GM18505 (cell line): ENCODE results near the gene TSPEAR.

Experiments
- ATAC-seq: cut with Tn5 transposase; IDR thresholded peaks from one replicate; pipeline ENCODE4 v1.9.1; 2021; ENCODE audit not compliant: unreplicated experiment
- POLR2A ChIP-seq: IDR thresholded peaks from 4 replicates; pipeline ENCODE4 v1.6.1; 2011; ENCODE audit warnings: borderline replicate concordance; ENCODE audit not compliant: insufficient read depth, insufficient read length; ENCODE audit errors: extremely low read depth

TSPEAR gene

DNA sequence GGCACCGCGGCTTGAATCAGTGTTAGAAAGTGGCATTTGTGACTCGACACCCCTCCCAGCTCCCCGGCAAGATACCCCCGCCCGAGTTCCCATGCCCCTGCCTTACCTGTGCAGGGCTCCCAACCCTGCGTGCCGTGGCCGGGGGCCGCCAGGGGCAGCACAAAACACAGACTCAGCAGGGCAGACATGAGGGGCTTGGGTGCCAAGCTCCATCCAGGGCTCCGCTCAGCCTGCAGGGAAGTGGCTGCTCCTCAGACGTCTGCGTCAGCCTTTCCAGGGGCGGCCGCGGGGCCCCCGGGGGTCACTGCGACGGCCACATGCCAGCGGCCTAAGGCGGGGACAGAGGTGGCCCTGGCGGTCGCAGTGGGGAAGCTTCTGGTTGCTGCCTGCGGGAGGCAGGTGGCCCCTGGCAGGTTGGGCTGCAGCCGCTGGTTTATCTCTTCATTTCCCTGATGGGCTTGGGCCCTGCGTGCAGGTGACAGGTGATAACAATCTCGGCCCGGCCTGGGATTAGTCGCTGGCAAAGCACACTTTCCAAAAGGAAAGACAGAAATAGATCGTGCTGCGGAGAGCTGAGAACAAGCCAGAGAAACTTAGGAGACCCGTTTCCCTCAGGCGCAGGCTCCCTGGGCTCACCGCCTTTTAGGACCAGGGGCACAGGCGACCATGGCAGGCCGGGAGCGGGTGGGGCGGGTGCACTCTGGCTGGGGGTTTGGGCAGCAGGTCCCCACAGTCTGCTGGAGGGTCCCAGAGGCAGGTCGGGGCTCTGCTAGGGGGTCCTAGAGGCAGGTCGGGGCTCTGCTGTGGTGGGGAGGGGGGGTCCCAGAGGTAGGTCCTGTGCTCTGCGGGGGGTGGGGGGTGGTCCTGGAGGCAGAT is at the start of gene TSPEAR:
Gene TSPEAR (minus strand): TSS at position 246 of the 876 bp plus-strand sequence. CDS start 58 bp downstream, at position 188.
- no peak for ATAC-seq
- TF ChIP-seq POLR2A = no peak

DNA sequence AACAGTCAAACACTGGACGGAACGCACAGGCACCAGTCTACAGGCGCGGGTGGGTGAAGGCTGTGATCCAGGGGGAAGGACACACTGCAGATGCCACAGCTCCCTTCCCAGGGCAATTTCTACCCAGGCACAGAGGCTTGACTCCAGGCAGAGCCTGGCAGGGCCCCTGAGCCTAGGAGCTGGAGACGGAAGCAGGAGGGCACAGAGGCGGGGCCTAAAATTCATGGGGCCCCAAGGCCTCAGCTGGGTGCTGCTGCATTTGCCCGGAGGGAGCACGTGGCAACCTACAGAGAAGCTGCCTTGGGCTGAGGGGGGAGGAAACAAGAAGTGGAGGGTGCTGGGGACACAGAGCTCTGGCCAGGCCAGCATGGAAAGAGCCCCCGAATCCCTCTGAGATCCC is 49.0 kb upstream of the TSPEAR start:
- no peak for TF ChIP-seq POLR2A
- no peak for ATAC-seq

DNA sequence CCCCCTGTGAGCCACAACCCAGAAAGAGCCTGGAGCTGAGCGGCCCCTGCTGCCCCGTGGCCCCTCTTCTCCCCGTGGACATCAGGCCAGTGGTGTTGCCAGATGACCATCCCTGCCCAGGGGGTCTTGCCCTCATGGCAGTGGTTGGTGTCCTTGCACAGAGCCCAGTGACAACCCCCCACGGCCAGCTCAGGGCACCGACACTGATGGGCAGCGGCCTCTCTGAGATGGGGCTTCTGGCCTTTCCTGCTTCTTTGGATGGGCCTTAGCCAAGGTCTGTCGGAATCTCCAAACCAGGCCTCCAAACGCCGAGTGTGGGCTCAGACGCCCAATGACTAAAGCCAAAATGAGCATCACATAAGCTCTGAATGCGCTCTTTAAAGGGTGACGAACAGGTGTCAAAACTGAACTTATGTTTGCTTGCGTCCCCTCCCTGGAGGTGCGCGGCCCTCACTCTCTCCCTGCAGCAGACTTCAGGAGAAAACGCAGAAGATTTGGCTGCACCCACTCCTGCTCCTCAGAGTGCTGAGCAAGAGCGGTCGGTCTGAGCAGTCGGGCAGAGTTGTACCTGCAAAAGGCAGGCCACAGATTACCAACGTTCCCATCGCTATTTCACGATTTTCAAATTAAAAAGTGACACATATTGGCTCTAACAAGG is 48.4 kb upstream of the TSPEAR start:
- TF ChIP-seq POLR2A = no peak
- ATAC-seq = no peak

DNA sequence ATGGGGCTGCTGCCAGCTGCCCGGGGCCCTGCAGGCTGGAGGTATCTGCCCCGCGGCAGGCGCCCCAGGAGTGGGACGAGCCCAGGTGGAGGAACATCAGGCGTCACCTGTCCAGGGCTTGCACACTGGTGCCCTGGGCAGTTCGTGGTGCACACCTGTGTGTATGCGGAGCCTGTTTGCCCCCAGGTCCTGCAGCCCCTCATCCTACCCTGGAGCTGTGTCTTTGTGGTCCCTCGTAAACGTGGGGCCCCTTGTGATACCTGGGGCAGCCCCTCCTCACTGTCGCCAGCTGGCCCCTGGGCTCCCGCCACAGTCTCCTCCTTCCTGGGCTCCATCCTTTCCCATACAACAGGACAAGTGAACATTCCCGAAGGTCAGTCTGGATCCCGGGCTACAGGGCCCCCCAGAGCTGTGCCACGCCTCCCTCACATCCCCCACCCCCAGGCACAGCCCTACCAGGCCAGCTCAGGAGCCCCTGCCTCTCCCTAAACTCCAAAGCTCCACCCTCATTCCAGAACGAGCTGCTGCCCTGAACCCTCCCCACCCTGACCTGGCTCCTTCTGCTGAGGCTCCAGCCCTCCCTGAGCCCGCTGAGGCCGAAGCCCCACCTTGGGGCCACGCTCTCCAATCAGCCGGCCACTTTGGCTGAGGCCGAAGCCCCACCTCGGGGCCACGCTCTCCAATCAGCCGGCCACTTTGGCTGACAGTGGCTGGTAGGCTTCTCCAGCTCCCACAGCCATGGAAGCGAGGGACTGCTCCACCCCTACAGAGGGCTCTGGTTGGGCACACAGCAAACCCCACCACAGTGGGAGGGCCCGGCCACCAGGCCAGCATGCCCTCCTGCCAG is 47.6 kb upstream of the TSPEAR start:
- TF ChIP-seq POLR2A = no peak
- no peak for ATAC-seq

DNA sequence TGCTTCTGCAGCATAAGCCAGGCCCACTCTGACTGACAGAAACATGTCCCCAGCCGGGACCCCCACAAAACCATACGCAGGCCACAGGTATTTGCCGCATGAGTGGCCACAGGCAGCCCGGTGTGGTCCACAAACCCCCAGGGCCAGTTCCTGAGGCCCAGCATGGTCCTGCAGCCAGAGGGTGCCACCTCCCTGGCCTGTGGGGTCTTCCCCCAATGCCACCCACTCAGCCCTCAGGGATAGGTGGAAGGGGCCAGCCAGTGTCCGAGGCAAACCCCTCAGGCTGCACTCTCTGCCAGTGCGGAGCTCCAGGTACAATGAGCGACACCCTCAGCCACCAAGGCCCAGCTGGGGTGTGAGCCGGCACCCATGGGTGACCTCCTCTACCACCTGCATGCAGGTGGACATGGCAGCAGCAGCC is 46.8 kb upstream of the TSPEAR start:
- ATAC-seq = no peak
- TF ChIP-seq POLR2A = no peak

DNA sequence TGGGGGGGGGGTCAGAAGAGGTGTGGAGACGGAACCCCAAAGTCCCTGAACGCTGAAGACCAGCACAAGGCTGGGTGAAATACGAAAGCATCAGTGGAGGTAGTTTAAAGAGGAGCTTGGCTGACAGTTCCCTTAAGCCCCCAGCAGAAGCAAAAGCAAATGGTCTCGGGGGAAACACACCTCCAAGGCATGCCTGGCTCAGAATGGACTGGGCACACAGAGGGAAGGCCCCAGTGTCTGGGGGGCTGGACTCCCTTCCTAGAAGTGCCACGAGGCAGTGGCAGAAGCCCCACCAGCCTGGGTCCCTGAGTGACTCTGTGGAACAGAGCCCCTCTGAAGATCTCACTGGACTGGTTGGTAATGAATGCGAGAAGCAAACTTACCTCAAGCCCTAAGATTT is 46.4 kb upstream of the TSPEAR start:
- ATAC-seq = no peak
- TF ChIP-seq POLR2A = no peak

DNA sequence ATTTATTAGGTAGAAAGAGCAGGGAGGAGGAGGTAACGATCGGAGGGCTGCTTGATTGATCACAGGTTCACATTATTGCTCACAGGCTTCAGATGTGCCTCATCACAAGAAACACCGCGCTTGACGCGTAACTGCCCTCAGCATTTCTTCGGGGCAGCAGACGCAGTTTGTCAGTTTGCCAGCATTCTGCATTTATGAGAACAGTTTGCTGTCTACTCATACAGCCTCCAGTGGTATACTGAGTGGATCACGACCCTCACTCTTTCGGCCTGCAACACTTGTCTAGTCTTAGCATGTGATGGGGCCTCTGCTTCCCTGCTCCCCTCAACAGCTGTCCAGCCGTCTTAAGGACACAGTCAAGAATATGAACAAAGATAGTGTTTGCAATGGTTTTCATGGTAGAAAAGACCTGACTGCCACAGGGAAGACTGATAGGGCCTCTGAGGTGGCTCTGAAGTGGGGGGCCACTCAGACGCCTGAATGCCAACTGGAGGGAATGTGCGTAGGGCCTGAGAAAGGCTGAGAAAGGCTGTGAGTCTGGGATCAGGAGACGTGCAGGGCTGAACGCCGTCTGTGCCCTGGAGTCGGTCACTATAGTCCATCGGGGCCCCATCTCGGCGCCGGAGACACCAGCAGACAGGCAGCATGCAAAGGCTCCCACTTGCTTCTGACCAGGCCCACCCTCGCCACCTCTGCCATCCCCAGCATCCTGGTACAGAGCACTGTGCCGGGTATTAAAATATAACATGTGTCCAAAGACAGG is 45.2 kb upstream of the TSPEAR start:
- TF ChIP-seq POLR2A = no peak
- ATAC-seq = no peak

DNA sequence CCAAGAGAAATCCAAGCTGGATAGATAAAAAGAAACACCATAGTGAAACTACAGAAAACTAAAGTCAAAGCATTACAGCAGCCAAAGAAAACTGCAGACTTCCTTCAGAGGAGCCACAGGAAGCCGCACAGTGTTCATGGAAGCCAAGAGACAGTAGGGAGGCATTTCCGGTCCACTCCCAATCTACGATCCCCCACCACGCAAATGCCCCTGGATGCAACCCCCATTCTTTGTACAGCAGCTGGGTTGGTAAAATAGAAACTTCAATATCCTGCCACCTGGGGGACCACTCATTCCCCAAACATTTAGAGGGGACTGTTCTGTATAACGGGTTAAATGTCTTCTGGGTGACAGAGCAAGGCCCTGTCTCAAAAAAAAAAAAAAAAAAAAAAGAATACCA is 43.9 kb upstream of the TSPEAR start:
- TF ChIP-seq POLR2A = no peak
- ATAC-seq = no peak

DNA sequence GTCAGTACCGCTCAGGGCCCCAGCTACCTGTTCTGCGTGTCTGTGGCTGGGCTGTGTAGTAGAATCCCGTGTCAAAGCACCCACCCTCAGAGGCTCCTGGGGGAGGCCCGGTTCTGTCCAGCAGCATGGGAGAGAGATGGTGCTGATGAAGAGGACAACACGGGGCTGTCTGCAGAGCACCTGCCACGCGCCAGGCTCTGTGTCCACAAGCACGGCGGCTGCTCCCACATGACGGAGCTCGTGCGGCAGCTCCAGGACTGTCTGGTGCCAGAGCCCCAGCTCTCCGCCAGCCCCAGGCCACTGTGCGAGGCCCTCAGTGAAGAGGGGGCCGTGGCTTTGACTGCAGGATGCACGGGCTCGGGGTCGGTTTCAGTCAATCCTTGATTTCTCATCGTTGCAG is 42.0 kb upstream of the TSPEAR start:
- TF ChIP-seq POLR2A = no peak
- ATAC-seq = no peak

DNA sequence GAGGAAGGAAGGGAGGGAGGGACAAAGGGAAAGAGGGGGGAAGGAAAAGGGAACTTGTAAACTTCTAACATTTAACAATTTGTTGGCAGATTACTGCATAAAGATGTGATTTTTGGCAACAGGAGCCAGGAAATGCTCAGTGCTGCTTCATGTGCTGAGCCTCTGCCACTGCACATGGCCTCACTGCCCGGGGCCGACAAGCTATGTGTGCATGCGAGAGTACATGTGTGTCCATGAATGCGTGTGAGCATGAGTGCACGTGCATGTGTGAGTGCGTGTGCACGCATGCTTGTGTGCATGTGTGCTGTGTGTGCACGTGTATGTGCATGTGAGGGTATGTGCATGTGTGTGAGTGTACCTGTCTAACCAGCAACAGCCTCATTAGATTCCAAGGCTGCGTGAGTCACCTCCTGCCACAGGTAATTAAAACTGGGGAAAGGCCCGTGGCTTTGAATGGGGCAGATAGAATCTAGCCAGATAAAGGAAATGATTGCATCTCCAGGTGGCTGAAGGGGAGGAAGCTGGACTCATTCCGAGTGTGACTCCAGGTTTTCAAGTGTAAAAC is 41.4 kb upstream of the TSPEAR start:
- ATAC-seq = no peak

DNA sequence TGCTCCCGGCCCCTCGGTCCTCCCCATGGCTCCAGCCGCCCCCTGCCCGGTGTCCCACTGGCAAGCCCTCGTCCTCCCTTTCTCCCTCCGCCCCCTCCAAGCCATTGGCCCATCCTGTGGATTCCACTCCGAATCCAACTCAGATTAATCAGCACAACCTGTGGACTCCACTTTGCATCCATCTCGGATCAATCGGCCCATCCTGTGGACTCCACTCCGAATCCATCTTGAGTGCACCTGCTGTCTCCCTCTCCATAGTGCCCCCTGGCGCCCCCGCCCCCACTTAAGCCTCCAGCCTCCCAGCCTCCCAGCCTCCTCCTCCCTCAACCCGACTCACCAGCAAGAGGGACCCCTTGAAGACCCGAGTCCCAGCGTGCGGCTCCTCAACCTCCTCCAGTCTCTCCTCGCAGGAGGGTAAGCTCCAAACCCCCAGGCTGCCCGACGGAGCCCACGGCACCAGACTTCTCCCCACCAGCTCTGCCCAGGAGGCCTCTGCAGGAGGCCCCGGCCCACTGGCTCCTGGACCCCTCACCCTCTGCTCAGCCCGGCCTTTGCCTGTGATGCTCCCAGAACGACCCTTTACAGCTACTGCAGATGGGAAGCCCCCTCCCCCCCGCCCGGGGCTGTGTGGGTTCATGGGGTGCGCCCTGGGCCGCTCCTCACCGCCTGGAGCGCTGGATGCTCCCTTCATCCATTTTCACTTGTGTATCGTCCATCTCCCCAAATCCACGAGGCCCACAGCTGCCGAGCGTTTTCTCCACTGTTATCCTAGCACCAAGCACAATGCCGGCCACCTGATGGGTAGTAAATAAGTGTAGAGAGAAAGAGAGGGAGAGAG is 40.6 kb upstream of the TSPEAR start:
- TF ChIP-seq POLR2A = no peak
- no peak for ATAC-seq

More for the DNA sequence above, 41.4 kb upstream of the TSPEAR start:
- TF ChIP-seq POLR2A = no peak
